ENCODE results near the gene LCN1. TPM values are rescaled to one million over a fixed set of nuclear protein-coding genes. Genes with fewer than 3 reads are reported as not detected.
"Not testable (repeated sequence)": the region's sequence is repeated elsewhere in the genome, so short reads cannot be mapped to it uniquely, and the experiment has no call there.

LCN1 gene
- total RNA-seq, 1 donor, result not detected

- H3K4me3 ChIP-seq (ENCODE audit: low read depth, low read length), result no peak overlapping the region
- TF ChIP-seq, protein P1, sequence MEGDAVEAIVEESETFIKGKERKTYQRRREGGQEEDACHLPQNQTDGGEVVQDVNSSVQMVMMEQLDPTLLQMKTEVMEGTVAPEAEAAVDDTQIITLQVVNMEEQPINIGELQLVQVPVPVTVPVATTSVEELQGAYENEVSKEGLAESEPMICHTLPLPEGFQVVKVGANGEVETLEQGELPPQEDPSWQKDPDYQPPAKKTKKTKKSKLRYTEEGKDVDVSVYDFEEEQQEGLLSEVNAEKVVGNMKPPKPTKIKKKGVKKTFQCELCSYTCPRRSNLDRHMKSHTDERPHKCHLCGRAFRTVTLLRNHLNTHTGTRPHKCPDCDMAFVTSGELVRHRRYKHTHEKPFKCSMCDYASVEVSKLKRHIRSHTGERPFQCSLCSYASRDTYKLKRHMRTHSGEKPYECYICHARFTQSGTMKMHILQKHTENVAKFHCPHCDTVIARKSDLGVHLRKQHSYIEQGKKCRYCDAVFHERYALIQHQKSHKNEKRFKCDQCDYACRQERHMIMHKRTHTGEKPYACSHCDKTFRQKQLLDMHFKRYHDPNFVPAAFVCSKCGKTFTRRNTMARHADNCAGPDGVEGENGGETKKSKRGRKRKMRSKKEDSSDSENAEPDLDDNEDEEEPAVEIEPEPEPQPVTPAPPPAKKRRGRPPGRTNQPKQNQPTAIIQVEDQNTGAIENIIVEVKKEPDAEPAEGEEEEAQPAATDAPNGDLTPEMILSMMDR (IDR thresholded peaks at IDR 0.05; ENCODE audit: insufficient read depth, low read length), result no peak
- no peak for DNase-seq (ENCODE audit: low read depth)
These were observed 3.1 kb downstream of the LCN1 start for GRCh38 chr9:135524130-135524861.

- TF ChIP-seq, protein P1 (IDR thresholded peaks at IDR 0.05; ENCODE audit: insufficient read depth, low read length), result no peak
- H3K4me3 ChIP-seq (ENCODE audit: low read depth, low read length), result no peak overlapping the region
- DNase-seq (ENCODE audit: low read depth), result no peak
These were observed 4.2 kb downstream of the LCN1 start for GRCh38 chr9:135525241-135526088.

GRCh38 chr9:135526089-135526729 is 5.0 kb downstream of the LCN1 start:
- no peak for DNase-seq (ENCODE audit: low read depth)

GRCh38 chr9:135526730-135527571 is 5.7 kb downstream of the LCN1 start:
- TF ChIP-seq, protein P1 (IDR thresholded peaks at IDR 0.05; ENCODE audit: insufficient read depth, low read length), result no peak
- no peak for DNase-seq (ENCODE audit: low read depth)

More at GRCh38 chr9:135526089-135526729, 5.0 kb downstream of the LCN1 start:
- TF ChIP-seq, protein P1 (IDR thresholded peaks at IDR 0.05; ENCODE audit: insufficient read depth, low read length), result no peak
- no peak overlapping the region for H3K4me3 ChIP-seq (ENCODE audit: low read depth, low read length)

GRCh38 chr9:135528842-135529435 is 7.7 kb downstream of the LCN1 start:
- not testable (repeated sequence) for H3K4me3 ChIP-seq (ENCODE audit: low read depth, low read length); DNase-seq (ENCODE audit: low read depth)

More at GRCh38 chr9:135526730-135527571, 5.7 kb downstream of the LCN1 start:
- no peak overlapping the region for H3K4me3 ChIP-seq (ENCODE audit: low read depth, low read length)

DNA sequence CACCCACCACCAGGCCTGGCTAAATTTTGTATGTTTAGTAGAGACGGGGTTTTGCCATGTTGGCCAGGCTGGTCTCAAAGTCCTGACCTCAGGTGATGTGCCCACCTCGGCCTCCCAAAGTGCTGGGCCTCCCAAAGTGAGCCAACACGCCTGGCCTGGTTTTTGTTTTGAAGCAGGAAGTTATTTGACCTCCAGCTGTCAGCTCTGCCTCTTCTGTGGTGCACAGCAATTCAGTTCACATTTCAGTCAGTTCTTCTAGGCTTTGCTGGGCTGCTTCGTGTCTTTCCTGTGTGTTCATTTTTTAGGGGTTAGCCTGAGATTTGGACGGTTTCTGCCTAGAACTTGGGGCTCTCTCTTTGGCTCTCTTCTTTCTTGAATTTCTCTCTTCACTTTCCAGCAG is 8.9 kb downstream of the LCN1 start:
- TF ChIP-seq, protein P1 (IDR thresholded peaks at IDR 0.05; ENCODE audit: insufficient read depth, low read length), result no peak
- DNase-seq (ENCODE audit: low read depth), result no peak

More for the DNA sequence above, 8.9 kb downstream of the LCN1 start:
- no peak overlapping the region for H3K4me3 ChIP-seq (ENCODE audit: low read depth, low read length)
